ENCODE results near the gene ZNF652. TPM values are rescaled to one million over a fixed set of nuclear protein-coding genes. Genes with fewer than 3 reads are reported as not detected.
"Not testable (repeated sequence)": the region's sequence is repeated elsewhere in the genome, so short reads cannot be mapped to it uniquely, and the experiment has no call there.

The ZNF652 gene
- polyA plus RNA-seq, 1 of the 3 experiments (the other 2 are of a cell fraction), result 5.1 TPM

DNA sequence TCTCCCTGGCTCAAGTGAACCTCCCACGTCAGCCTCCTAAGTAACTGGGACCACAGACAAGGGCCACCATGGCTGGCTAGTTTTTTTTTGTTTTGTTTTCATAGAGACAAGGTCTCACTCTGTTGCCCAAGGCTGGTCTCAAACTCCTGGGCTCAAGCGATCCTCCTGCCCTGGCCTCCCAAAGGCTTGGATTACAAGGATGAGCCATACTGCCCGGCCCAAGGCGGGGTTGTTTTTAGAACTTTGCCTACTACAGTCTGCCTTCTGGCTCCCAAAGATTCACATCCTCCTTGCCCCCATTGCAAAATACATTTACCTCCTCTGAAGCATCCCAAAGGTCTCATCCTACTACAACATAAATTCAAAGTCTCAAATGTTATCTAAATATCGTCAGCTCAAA, 82.0 kb downstream of the ZNF652 start:
- Histone ChIP-seq H4K20me1 (ENCODE audit: insufficient read depth) (no peaks in the 10 kb centered on the region), H3K9me2 (no peaks in the 10 kb centered on the region), H3K4me2 (no peak overlapping the region), H3K4me3 (ENCODE audit: low read depth in 2 of 2, low read length in 1 of 2) (no peak overlapping the region), H3K36me3 (replicated peaks in 1 of 2; ENCODE audit: control insufficient read depth in 1 of 2, insufficient read depth in 2 of 2, low read length in 1 of 2) (no peaks in the 10 kb centered on the region), H3F3A (replicated peaks; ENCODE audit: insufficient read depth) (no peaks in the 10 kb centered on the region), H2AFZ (ENCODE audit: low read depth) (no peak overlapping the region), H3K4me1 (ENCODE audit: control insufficient read depth in 1 of 2, insufficient read depth in 2 of 2, low read depth in 1 of 2, low read length in 1 of 2) (no peaks in the 10 kb centered on the region), H3K79me2 (ENCODE audit: insufficient read depth) (no peaks in the 10 kb centered on the region), H3K27ac (ENCODE audit: low read depth in 2 of 2, low read length in 1 of 2) (no peak overlapping the region), H3K9ac (no peak overlapping the region), H3K9me3 (0 out of 2 replicates have a peak, but pooled peaks cover 5% of the 10 kb centered on the region), H3K27me3 (ENCODE audit: insufficient read depth) (no peaks in the 10 kb centered on the region)
- POLR2A ChIA-PET, result interaction anchor here (0.6 kb wide), 1 partner anchor 1398 kb away, joined by 3 read pairs; no protein-coding TSS in a partner anchor
- WGBS (ENCODE audit: low lambda C conversion rate), result 54% methylated on average over 5 of the region's 5 CpGs
- TF ChIP-seq SIN3A (IDR thresholded peaks at IDR 0.05; ENCODE audit: borderline replicate concordance, low read depth, low read length) (no peak), ELF1 (IDR thresholded peaks at IDR 0.05) (no peak), NFIC (IDR thresholded peaks at IDR 0.05; ENCODE audit: borderline replicate concordance) (no peak), SMC3 (IDR thresholded peaks at IDR 0.05; ENCODE audit: low read depth, low read length) (no peak), TAF1 (IDR thresholded peaks at IDR 0.05; ENCODE audit: borderline replicate concordance, low read depth, low read length) (no peak), TCF12 (IDR thresholded peaks at IDR 0.05) (no peak), RXRA (IDR thresholded peaks at IDR 0.05; ENCODE audit: borderline replicate concordance, low read depth) (no peak), CHD2 (IDR thresholded peaks at IDR 0.05; ENCODE audit: low read length, partially characterized antibody) (no peak), NRF1 (IDR thresholded peaks at IDR 0.05; ENCODE audit: low read depth, low read length) (no peak), GABPA (IDR thresholded peaks at IDR 0.05; ENCODE audit: low read depth) (no peak), MXI1 (IDR thresholded peaks at IDR 0.05; ENCODE audit: low read depth, low read length) (no peak), RAD21 (IDR thresholded peaks at IDR 0.05; ENCODE audit: low read length) (no peak), TEAD4 (IDR thresholded peaks at IDR 0.05; ENCODE audit: borderline replicate concordance, insufficient read depth) (no peak), FOXJ3 (CRISPR knock-in tag; IDR thresholded peaks at IDR 0.05) (no peak), RCOR1 (IDR thresholded peaks at IDR 0.05; ENCODE audit: low read length) (no peak)
- TF ChIP-seq, protein P1, sequence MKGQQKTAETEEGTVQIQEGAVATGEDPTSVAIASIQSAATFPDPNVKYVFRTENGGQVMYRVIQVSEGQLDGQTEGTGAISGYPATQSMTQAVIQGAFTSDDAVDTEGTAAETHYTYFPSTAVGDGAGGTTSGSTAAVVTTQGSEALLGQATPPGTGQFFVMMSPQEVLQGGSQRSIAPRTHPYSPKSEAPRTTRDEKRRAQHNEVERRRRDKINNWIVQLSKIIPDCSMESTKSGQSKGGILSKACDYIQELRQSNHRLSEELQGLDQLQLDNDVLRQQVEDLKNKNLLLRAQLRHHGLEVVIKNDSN (IDR thresholded peaks at IDR 0.05; ENCODE audit: borderline replicate concordance, low read depth), result no peak
- TF ChIP-seq, protein P2, sequence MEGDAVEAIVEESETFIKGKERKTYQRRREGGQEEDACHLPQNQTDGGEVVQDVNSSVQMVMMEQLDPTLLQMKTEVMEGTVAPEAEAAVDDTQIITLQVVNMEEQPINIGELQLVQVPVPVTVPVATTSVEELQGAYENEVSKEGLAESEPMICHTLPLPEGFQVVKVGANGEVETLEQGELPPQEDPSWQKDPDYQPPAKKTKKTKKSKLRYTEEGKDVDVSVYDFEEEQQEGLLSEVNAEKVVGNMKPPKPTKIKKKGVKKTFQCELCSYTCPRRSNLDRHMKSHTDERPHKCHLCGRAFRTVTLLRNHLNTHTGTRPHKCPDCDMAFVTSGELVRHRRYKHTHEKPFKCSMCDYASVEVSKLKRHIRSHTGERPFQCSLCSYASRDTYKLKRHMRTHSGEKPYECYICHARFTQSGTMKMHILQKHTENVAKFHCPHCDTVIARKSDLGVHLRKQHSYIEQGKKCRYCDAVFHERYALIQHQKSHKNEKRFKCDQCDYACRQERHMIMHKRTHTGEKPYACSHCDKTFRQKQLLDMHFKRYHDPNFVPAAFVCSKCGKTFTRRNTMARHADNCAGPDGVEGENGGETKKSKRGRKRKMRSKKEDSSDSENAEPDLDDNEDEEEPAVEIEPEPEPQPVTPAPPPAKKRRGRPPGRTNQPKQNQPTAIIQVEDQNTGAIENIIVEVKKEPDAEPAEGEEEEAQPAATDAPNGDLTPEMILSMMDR (IDR thresholded peaks at IDR 0.05), result no peak
- TF ChIP-seq, protein P3, sequence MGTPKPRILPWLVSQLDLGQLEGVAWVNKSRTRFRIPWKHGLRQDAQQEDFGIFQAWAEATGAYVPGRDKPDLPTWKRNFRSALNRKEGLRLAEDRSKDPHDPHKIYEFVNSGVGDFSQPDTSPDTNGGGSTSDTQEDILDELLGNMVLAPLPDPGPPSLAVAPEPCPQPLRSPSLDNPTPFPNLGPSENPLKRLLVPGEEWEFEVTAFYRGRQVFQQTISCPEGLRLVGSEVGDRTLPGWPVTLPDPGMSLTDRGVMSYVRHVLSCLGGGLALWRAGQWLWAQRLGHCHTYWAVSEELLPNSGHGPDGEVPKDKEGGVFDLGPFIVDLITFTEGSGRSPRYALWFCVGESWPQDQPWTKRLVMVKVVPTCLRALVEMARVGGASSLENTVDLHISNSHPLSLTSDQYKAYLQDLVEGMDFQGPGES (IDR thresholded peaks at IDR 0.05; ENCODE audit: low read depth, low read length), result no peak
- TF ChIP-seq, protein P4, sequence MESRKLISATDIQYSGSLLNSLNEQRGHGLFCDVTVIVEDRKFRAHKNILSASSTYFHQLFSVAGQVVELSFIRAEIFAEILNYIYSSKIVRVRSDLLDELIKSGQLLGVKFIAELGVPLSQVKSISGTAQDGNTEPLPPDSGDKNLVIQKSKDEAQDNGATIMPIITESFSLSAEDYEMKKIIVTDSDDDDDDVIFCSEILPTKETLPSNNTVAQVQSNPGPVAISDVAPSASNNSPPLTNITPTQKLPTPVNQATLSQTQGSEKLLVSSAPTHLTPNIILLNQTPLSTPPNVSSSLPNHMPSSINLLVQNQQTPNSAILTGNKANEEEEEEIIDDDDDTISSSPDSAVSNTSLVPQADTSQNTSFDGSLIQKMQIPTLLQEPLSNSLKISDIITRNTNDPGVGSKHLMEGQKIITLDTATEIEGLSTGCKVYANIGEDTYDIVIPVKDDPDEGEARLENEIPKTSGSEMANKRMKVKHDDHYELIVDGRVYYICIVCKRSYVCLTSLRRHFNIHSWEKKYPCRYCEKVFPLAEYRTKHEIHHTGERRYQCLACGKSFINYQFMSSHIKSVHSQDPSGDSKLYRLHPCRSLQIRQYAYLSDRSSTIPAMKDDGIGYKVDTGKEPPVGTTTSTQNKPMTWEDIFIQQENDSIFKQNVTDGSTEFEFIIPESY (IDR thresholded peaks at IDR 0.05; ENCODE audit: borderline replicate concordance, low read depth), result no peak
- CTCF ChIA-PET, result interaction anchor here (0.6 to 1.1 kb wide), 3 partner anchors 11 to 695 kb away, joined by 3 read pairs; no protein-coding TSS in a partner anchor
- DNase-seq, result no peak

DNA sequence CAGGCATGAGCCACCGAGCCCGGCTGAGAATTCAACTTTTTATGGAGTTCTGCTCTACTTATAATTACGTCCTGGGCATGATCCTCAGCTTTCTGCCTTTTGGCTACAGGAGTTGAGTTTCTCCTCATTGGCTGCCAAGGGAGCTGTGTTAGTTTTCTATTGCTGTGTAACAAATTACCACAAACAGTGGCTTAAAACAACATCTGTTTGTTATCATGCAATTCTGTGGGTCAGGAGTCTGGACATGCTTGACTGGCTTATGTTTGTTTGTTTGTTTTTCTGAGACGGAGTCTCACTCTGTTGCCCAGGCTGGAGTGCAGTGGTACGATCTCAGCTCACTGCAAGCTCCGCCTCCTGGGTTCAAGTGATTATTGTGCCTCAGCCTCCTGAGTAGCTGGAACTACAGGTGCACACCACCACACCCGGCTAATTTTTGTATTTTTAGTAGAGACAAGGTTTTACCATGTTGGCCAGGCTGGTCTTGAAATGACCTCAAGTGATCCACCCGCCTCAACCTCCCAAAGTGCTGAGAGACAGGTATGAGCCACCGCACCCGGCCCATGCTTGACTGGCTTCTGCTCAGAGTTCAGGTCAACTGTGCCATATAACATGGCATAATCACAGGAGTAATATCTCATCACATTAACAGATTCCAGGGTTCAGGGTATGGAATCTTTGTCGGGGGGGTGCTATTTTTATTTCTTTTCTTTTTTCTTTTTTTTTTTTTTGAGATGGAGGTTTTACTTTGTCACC, 82.6 kb downstream of the ZNF652 start:
- H3K9me2 ChIP-seq; H3K27me3 ChIP-seq (ENCODE audit: insufficient read depth); H3K9ac ChIP-seq; H3K4me1 ChIP-seq (ENCODE audit: control insufficient read depth in 1 of 2, insufficient read depth in 2 of 2, low read depth in 1 of 2, low read length in 1 of 2); H3K9me3 ChIP-seq; POLR2A ChIA-PET; H3K4me3 ChIP-seq (ENCODE audit: low read depth in 2 of 2, low read length in 1 of 2); DNase-seq; H3K79me2 ChIP-seq (ENCODE audit: insufficient read depth); H3K27ac ChIP-seq (ENCODE audit: low read depth in 2 of 2, low read length in 1 of 2); H4K20me1 ChIP-seq (ENCODE audit: insufficient read depth); H3F3A ChIP-seq (replicated peaks; ENCODE audit: insufficient read depth); H2AFZ ChIP-seq (ENCODE audit: low read depth); H3K36me3 ChIP-seq (replicated peaks in 1 of 2; ENCODE audit: control insufficient read depth in 1 of 2, insufficient read depth in 2 of 2, low read length in 1 of 2); H3K4me2 ChIP-seq: not testable (repeated sequence)
- 65% methylated on average over 11 of the region's 11 CpGs for WGBS (ENCODE audit: low lambda C conversion rate)
- CTCF ChIA-PET, result interaction anchor here (0.6 to 1.0 kb wide), 2 partner anchors 11 to 696 kb away, joined by 3 read pairs; no protein-coding TSS in a partner anchor
